ENCODE data around the gene FGF1. TPM values are rescaled to one million over a fixed set of nuclear protein-coding genes. Genes with fewer than 3 reads are reported as not detected.

FGF1 gene
- total RNA-seq, 4 donors from 2014 or later: 0.51 to 5.7 (median 1.7) TPM; not detected in 1

GRCh38 chr5:142640316-142641005 lies 45.4 kb downstream of the FGF1 start:
- TF ChIP-seq, protein P1, sequence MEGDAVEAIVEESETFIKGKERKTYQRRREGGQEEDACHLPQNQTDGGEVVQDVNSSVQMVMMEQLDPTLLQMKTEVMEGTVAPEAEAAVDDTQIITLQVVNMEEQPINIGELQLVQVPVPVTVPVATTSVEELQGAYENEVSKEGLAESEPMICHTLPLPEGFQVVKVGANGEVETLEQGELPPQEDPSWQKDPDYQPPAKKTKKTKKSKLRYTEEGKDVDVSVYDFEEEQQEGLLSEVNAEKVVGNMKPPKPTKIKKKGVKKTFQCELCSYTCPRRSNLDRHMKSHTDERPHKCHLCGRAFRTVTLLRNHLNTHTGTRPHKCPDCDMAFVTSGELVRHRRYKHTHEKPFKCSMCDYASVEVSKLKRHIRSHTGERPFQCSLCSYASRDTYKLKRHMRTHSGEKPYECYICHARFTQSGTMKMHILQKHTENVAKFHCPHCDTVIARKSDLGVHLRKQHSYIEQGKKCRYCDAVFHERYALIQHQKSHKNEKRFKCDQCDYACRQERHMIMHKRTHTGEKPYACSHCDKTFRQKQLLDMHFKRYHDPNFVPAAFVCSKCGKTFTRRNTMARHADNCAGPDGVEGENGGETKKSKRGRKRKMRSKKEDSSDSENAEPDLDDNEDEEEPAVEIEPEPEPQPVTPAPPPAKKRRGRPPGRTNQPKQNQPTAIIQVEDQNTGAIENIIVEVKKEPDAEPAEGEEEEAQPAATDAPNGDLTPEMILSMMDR (IDR thresholded peaks at IDR 0.05): no peak
- no peak for TF ChIP-seq POLR2A (IDR thresholded peaks at IDR 0.05)
- Histone ChIP-seq H3K36me3 (no peaks in the 10 kb centered on the region), H3K4me1 (peaks cover 0 to 10% of the 10 kb centered on the region in 2 donors), H3K9me3 (no peaks in the 10 kb centered on the region), H3K4me3 (no peak overlapping the region), H3K27me3 (no peaks in the 10 kb centered on the region), H3K27ac (no peak overlapping the region)
- no peak for DNase-seq
- intact Hi-C loops (cut with DNase I; ENCODE audit: low total_unique reads): no loop called here

GRCh38 chr5:142639455-142639854 lies 46.4 kb downstream of the FGF1 start:
- H3K27ac ChIP-seq: no peak overlapping the region
- no peaks in the 10 kb centered on the region for H3K27me3 ChIP-seq
- H3K36me3 ChIP-seq: no peaks in the 10 kb centered on the region
- intact Hi-C loops (cut with DNase I; ENCODE audit: low total_unique reads): no loop called here
- TF ChIP-seq, protein P1 (IDR thresholded peaks at IDR 0.05): no peak
- TF ChIP-seq POLR2A (IDR thresholded peaks at IDR 0.05): no peak
- H3K4me3 ChIP-seq: no peak overlapping the region
- peaks cover 0 to 5% of the 10 kb centered on the region in 2 donors for H3K4me1 ChIP-seq
- DNase-seq: no peak
- no peaks in the 10 kb centered on the region for H3K9me3 ChIP-seq

GRCh38 chr5:142637871-142638270 lies 48.0 kb downstream of the FGF1 start:
- no peak overlapping the region for H3K4me3 ChIP-seq
- H3K4me1 ChIP-seq: no peaks in the 10 kb centered on the region
- no peaks in the 10 kb centered on the region for H3K36me3 ChIP-seq
- no peaks in the 10 kb centered on the region for H3K27me3 ChIP-seq
- intact Hi-C loops (cut with DNase I; ENCODE audit: low total_unique reads): no loop called here
- H3K9me3 ChIP-seq: no peaks in the 10 kb centered on the region
- TF ChIP-seq POLR2A (IDR thresholded peaks at IDR 0.05): no peak
- TF ChIP-seq, protein P1 (IDR thresholded peaks at IDR 0.05): no peak
- DNase-seq: no peak
- H3K27ac ChIP-seq: no peak overlapping the region

- no peaks in the 10 kb centered on the region for H3K36me3 ChIP-seq
- DNase-seq: no peak
- H3K27ac ChIP-seq: no peak overlapping the region
- no peaks in the 10 kb centered on the region for H3K4me1 ChIP-seq
- TF ChIP-seq POLR2A (IDR thresholded peaks at IDR 0.05): no peak
- TF ChIP-seq, protein P1 (IDR thresholded peaks at IDR 0.05): no peak
- H3K9me3 ChIP-seq: no peaks in the 10 kb centered on the region
- H3K4me3 ChIP-seq: no peak overlapping the region
- intact Hi-C loops (cut with DNase I; ENCODE audit: low total_unique reads): no loop called here
- no peaks in the 10 kb centered on the region for H3K27me3 ChIP-seq
Measured at GRCh38 chr5:142636698-142637324, 49.1 kb downstream of the FGF1 start.

GRCh38 chr5:142636093-142636492 lies 49.8 kb downstream of the FGF1 start:
- H3K27ac ChIP-seq: no peak overlapping the region
- DNase-seq: no peak
- intact Hi-C loops (cut with DNase I; ENCODE audit: low total_unique reads): no loop called here
- no peaks in the 10 kb centered on the region for H3K9me3 ChIP-seq
- TF ChIP-seq POLR2A (IDR thresholded peaks at IDR 0.05): no peak
- TF ChIP-seq, protein P1 (IDR thresholded peaks at IDR 0.05): no peak
- no peak overlapping the region for H3K4me3 ChIP-seq
- no peaks in the 10 kb centered on the region for H3K36me3 ChIP-seq
- H3K27me3 ChIP-seq: no peaks in the 10 kb centered on the region
- no peaks in the 10 kb centered on the region for H3K4me1 ChIP-seq

All from uterus (tissue), 4 donors.